Endodermal cell (in vitro differentiated cells): ENCODE measurements around the gene NFAM1. TPM values are rescaled to one million over a fixed set of nuclear protein-coding genes. Genes with fewer than 3 reads are reported as not detected.
A peak's percentile ranks its signal among the peaks of the same experiment; 100 is the strongest.

Source experiments
- DNase-seq: peaks from one replicate; pipeline ENCODE4 v3.0.0-alpha.2; 2017
- H3K27ac ChIP-seq: 2 replicates; pipeline ENCODE4 v1.5.1; 2013; ENCODE audit warnings: mild to moderate bottlenecking, low read depth, low read length, moderate library complexity
- H3K27me3 ChIP-seq: 2 replicates; pipeline ENCODE4 v1.6.1; 2013; ENCODE audit warnings: mild to moderate bottlenecking, low read length, moderate library complexity; ENCODE audit not compliant: insufficient read depth, control insufficient read depth, poor library complexity, severe bottlenecking
- H3K36me3 ChIP-seq: 2 replicates; pipeline ENCODE4 v1.7.0; 2013; ENCODE audit warnings: mild to moderate bottlenecking, low read length, moderate library complexity; ENCODE audit not compliant: control insufficient read depth, insufficient read depth
- H3K4me1 ChIP-seq: one replicate; pipeline ENCODE4 v1.7.0; 2013; ENCODE audit warnings: low read length; ENCODE audit not compliant: control insufficient read depth, insufficient read depth
- H3K4me3 ChIP-seq: 2 replicates; pipeline ENCODE4 v1.5.1; 2013; ENCODE audit warnings: mild to moderate bottlenecking, low read length, moderate library complexity
- H3K9ac ChIP-seq: 2 replicates; pipeline ENCODE4 v1.6.1; 2013; ENCODE audit warnings: mild to moderate bottlenecking, low read length, moderate library complexity; ENCODE audit not compliant: poor library complexity, severe bottlenecking; ENCODE audit errors: extremely low read depth
- H3K9me3 ChIP-seq: 2 replicates; pipeline ENCODE4 v1.6.1; 2013; ENCODE audit warnings: mild to moderate bottlenecking, low read length, moderate library complexity; ENCODE audit not compliant: control insufficient read depth
- H3K27ac Mint-ChIP-seq: 2 replicates; pipeline ENCODE4 v1.8.0; 2020; ENCODE audit warnings: mixed read lengths
- H3K27me3 Mint-ChIP-seq: 2 replicates; pipeline ENCODE4 v1.8.0; 2021; ENCODE audit warnings: mild to moderate bottlenecking, mixed read lengths; ENCODE audit not compliant: insufficient read depth
- H3K36me3 Mint-ChIP-seq: 2 replicates; pipeline ENCODE4 v1.8.0; 2020; ENCODE audit warnings: low read depth, mixed read lengths
- H3K4me1 Mint-ChIP-seq: 2 replicates; pipeline ENCODE4 v1.8.0; 2020; ENCODE audit warnings: mixed read lengths
- H3K4me3 Mint-ChIP-seq: 2 replicates; pipeline ENCODE4 v1.8.0; 2020; ENCODE audit warnings: mild to moderate bottlenecking, moderate library complexity, mixed read lengths
- H3K9me3 Mint-ChIP-seq: 2 replicates; pipeline ENCODE4 v1.8.0; 2020; ENCODE audit warnings: mild to moderate bottlenecking, mixed read lengths
- CTCF ChIP-seq: fragments of 200-600 bp; sonication (generic); conservative IDR thresholded peaks from 2 replicates; pipeline ENCODE4 v1.5.0; 2021; ENCODE audit warnings: antibody characterized with exemption, mild to moderate bottlenecking
- WGBS, 2 experiments: methylation state at CpG; one replicate each; pipeline versions ENCODE4 v1.1.5 to v1.1.7; 2013; ENCODE audit warnings: missing lambda C conversion rate in 2 of 2, mixed read lengths in 1 of 2; ENCODE audit not compliant: insufficient coverage in 1 of 2, insufficient read length in 1 of 2; 5-methylcytosine and 5-hydroxymethylcytosine counted together
- total RNA-seq, 2 donors: library from RNA; stranded (reverse); fragmentation: NEBNext Ultra II Directional in 1 of 2; extraction: Animal tissue kit (Norgen Biotek cat#: 25700) in 1 of 2; gene quantifications; 2 replicates in 1 of 2; 3 replicates in 1 of 2; pipeline ENCODE4 v1.2.1, GENCODE V29; 2021

The NFAM1 gene
- total RNA-seq, 2 donors from 2014 or later = 0.92 to 1.1 TPM

GRCh38 chr22:42332089-42332488, 100.1 kb downstream of the NFAM1 start:
- H3K27me3 Mint-ChIP-seq = no peaks in the 10 kb centered on the region
- H3K9me3 Mint-ChIP-seq = no peaks in the 10 kb centered on the region
- Histone ChIP-seq H3K27ac (no peak overlapping the region), H3K27me3 (no peaks in the 10 kb centered on the region), H3K4me1 (no peaks in the 10 kb centered on the region), H3K9ac (no peak overlapping the region), H3K4me3 (no peak overlapping the region), H3K9me3 (no peaks in the 10 kb centered on the region), H3K36me3 (no peaks in the 10 kb centered on the region)
- H3K4me3 Mint-ChIP-seq = no peak overlapping the region
- peaks cover 14% of the 10 kb centered on the region for H3K4me1 Mint-ChIP-seq
- DNase-seq = no peak
- H3K27ac Mint-ChIP-seq = no peak overlapping the region
- TF ChIP-seq CTCF = no peak
- H3K36me3 Mint-ChIP-seq = no peaks in the 10 kb centered on the region
- WGBS, 2 experiments = 88 to 94% methylated on average over 7 of the region's 7 CpGs

- 89 to 95% methylated on average over 17 to 22 of the region's 22 CpGs for WGBS, 2 experiments
- peaks cover 14% of the 10 kb centered on the region for H3K4me1 Mint-ChIP-seq
Measured at GRCh38 chr22:42331014-42331413, 101.2 kb downstream of the NFAM1 start.

More at GRCh38 chr22:42331014-42331413, 101.2 kb downstream of the NFAM1 start:
- H3K27me3 ChIP-seq = no peaks in the 10 kb centered on the region
- Mint-ChIP-seq H3K9me3 (no peaks in the 10 kb centered on the region), H3K27ac (no peak overlapping the region), H3K27me3 (no peaks in the 10 kb centered on the region), H3K4me3 (no peak overlapping the region), H3K36me3 (no peaks in the 10 kb centered on the region)
- DNase-seq = no peak
- no peak overlapping the region for H3K4me3 ChIP-seq
- no peaks in the 10 kb centered on the region for H3K4me1 ChIP-seq
- H3K36me3 ChIP-seq = no peaks in the 10 kb centered on the region
- peak overlapping the region; percentile 36 for H3K27ac ChIP-seq
- TF ChIP-seq CTCF = no peak
- no peaks in the 10 kb centered on the region for H3K9me3 ChIP-seq
- no peak overlapping the region for H3K9ac ChIP-seq

Other genes starting within 250 kb of the NFAM1 start
- gene TCF20, start 161.8 kb downstream of the NFAM1 start, total RNA-seq = 100 to 1,000 TPM; 113 to 134 TPM
- gene RRP7A, start 87.4 kb upstream of the NFAM1 start, total RNA-seq = 10 to 100 TPM; 63.8 to 98.0 TPM
- 10 to 100 TPM; 12.6 to 12.8 TPM for gene SERHL2, start 121.6 kb upstream of the NFAM1 start, total RNA-seq
- 100 to 1,000 TPM in 1 of 2 donors, 10 to 100 TPM in 1; 81.9 to 102 TPM for gene POLDIP3, start 182.5 kb upstream of the NFAM1 start, total RNA-seq
- gene ATP5MGL, start 208.2 kb upstream of the NFAM1 start, total RNA-seq = 1 to 10 TPM in 1 of 2 donors, under 1 TPM in 1; 0.46 to 1.8 TPM
- 10 to 100 TPM; 89.5 to 92.4 TPM for gene CYB5R3, start 217.0 kb upstream of the NFAM1 start, total RNA-seq